ENCODE data around the gene JSRP1. TPM values are rescaled to one million over a fixed set of nuclear protein-coding genes. Genes with fewer than 3 reads are reported as not detected.

JSRP1 gene
- total RNA-seq, 8 experiments from 2014 or later = 0.43 to 2.0 (median 1.1) TPM

- Histone ChIP-seq H3K4me3 (peak overlapping the region in 1 of 5 donors; percentile 6), H3K27ac (no peak overlapping the region), H3K4me1 (replicated peaks in 1 of 2) (peaks cover 24 to 28% of the 10 kb centered on the region in 2 donors)
- WGBS, 10 experiments = 0% methylated on average over 7 of the region's 18 CpGs; no CpG with 5 or more reads in 9 of the 10 experiments
- in situ Hi-C loops (cut with MboI; ENCODE audit: low pct_unique_long_range_greater_than_20kb in 2 of 9, low sequenced_read_pairs in 9 of 9, unreplicated experiment in 9 of 9) = no loop called here
- peak in 4 of 8 experiments; percentile 2 to 19 (median 12) for ATAC-seq (replicated peaks in 6 of 8)
Measured at GRCh38 chr19:2252797-2253105, 3.5 kb downstream of the JSRP1 start.

- ATAC-seq (replicated peaks in 6 of 8) = peak in 1 of 8 experiments; percentile 2
- Histone ChIP-seq H3K4me3 (no peak overlapping the region), H3K27ac (no peak overlapping the region), H3K4me1 (replicated peaks in 1 of 2) (peaks cover 24 to 28% of the 10 kb centered on the region in 2 donors)
- in situ Hi-C loops (cut with MboI; ENCODE audit: low pct_unique_long_range_greater_than_20kb in 2 of 9, low sequenced_read_pairs in 9 of 9, unreplicated experiment in 9 of 9) = no loop called here
- WGBS, 10 experiments = 5 to 100% (median 11%) methylated on average over 2 to 30 of the region's 74 CpGs; no CpG with 5 or more reads in 6 of the 10 experiments
Measured at GRCh38 chr19:2252055-2252796, 4.0 kb downstream of the JSRP1 start.

- Histone ChIP-seq H3K4me1 (replicated peaks in 1 of 2) (peaks cover 24 to 28% of the 10 kb centered on the region in 2 donors), H3K4me3 (no peak overlapping the region), H3K27ac (no peak overlapping the region)
- peak in 6 of 8 experiments; percentile 1 to 11 (median 6) for ATAC-seq (replicated peaks in 6 of 8)
- in situ Hi-C loops (cut with MboI; ENCODE audit: low pct_unique_long_range_greater_than_20kb in 2 of 9, low sequenced_read_pairs in 9 of 9, unreplicated experiment in 9 of 9) = no loop called here
- 3 to 95% (median 21%) methylated on average over 2 to 15 of the region's 125 CpGs; no CpG with 5 or more reads in 5 of the 10 experiments for WGBS, 10 experiments
Measured at GRCh38 chr19:2251106-2252054, 4.8 kb downstream of the JSRP1 start.

GRCh38 chr19:2250766-2251105, 5.5 kb downstream of the JSRP1 start:
- Histone ChIP-seq H3K27ac (no peak overlapping the region), H3K4me1 (replicated peaks in 1 of 2) (peaks cover 24 to 28% of the 10 kb centered on the region in 2 donors), H3K4me3 (no peak overlapping the region)
- WGBS, 10 experiments = 3% methylated on average over 6 of the region's 40 CpGs; no CpG with 5 or more reads in 9 of the 10 experiments
- in situ Hi-C loops (cut with MboI; ENCODE audit: low pct_unique_long_range_greater_than_20kb in 2 of 9, low sequenced_read_pairs in 9 of 9, unreplicated experiment in 9 of 9) = no loop called here
- peak in 3 of 8 experiments; percentile 1 for ATAC-seq (replicated peaks in 6 of 8)

GRCh38 chr19:2249880-2250765, 6.1 kb downstream of the JSRP1 start:
- ATAC-seq (replicated peaks in 6 of 8) = peak in 6 of 8 experiments; percentile 3 to 21 (median 8)
- Histone ChIP-seq H3K4me1 (replicated peaks in 1 of 2) (peaks cover 24 to 25% of the 10 kb centered on the region in 2 donors), H3K27ac (no peak overlapping the region), H3K4me3 (no peak overlapping the region)
- 13 to 100% (median 39%) methylated on average over 2 to 8 of the region's 43 CpGs; no CpG with 5 or more reads in 5 of the 10 experiments for WGBS, 10 experiments
- in situ Hi-C loops (cut with MboI; ENCODE audit: low pct_unique_long_range_greater_than_20kb in 2 of 9, low sequenced_read_pairs in 9 of 9, unreplicated experiment in 9 of 9) = no loop called here

GRCh38 chr19:2249010-2249866, 7.0 kb downstream of the JSRP1 start, which contains the start of gene AMH:
AMH (plus strand) TSS chr19:2249323; CDS start chr19:2249333, 10 bp downstream.
- no peak within 1 kb of the TSS for H3K4me3 ChIP-seq
- in situ Hi-C loops (cut with MboI; ENCODE audit: low pct_unique_long_range_greater_than_20kb in 2 of 9, low sequenced_read_pairs in 9 of 9, unreplicated experiment in 9 of 9) = no loop called here
- ATAC-seq (replicated peaks in 6 of 8) = peak in 3 of 8 experiments; percentile 2 to 11 (median 9)
- peaks cover 23 to 24% of the 10 kb centered on the region in 2 donors for H3K4me1 ChIP-seq (replicated peaks in 1 of 2)
- WGBS, 10 experiments = 79% methylated on average over 7 of the region's 27 CpGs; no CpG with 5 or more reads in 9 of the 10 experiments
- H3K27ac ChIP-seq = no peak within 1 kb of the TSS

GRCh38 chr19:2248136-2249009, 7.8 kb downstream of the JSRP1 start:
- no peak overlapping the region for H3K4me3 ChIP-seq
- ATAC-seq (replicated peaks in 6 of 8) = peak in 2 of 8 experiments; percentile 1
- H3K4me1 ChIP-seq (replicated peaks in 1 of 2) = peaks cover 17 to 18% of the 10 kb centered on the region in 2 donors
- H3K27ac ChIP-seq = no peak overlapping the region
- in situ Hi-C loops (cut with MboI; ENCODE audit: low pct_unique_long_range_greater_than_20kb in 2 of 9, low sequenced_read_pairs in 9 of 9, unreplicated experiment in 9 of 9) = no loop called here
- no CpG with 5 or more reads among the region's 21 CpGs for WGBS, 10 experiments

- no peak overlapping the region for H3K4me3 ChIP-seq
- 92 to 93% methylated on average over 2 to 3 of the region's 28 CpGs; no CpG with 5 or more reads in 8 of the 10 experiments for WGBS, 10 experiments
- in situ Hi-C loops (cut with MboI; ENCODE audit: low pct_unique_long_range_greater_than_20kb in 2 of 9, low sequenced_read_pairs in 9 of 9, unreplicated experiment in 9 of 9) = no loop called here
- H3K27ac ChIP-seq = no peak overlapping the region
- ATAC-seq (replicated peaks in 6 of 8) = no peak
- peaks cover 9 to 10% of the 10 kb centered on the region in 2 donors for H3K4me1 ChIP-seq (replicated peaks in 1 of 2)
Measured at GRCh38 chr19:2247433-2248101, 8.7 kb downstream of the JSRP1 start.

- in situ Hi-C loops (cut with MboI; ENCODE audit: low pct_unique_long_range_greater_than_20kb in 2 of 9, low sequenced_read_pairs in 9 of 9, unreplicated experiment in 9 of 9) = no loop called here
- no CpG with 5 or more reads among the region's 26 CpGs for WGBS, 10 experiments
- Histone ChIP-seq H3K4me1 (replicated peaks in 1 of 2) (peaks cover 6% of the 10 kb centered on the region in 2 donors), H3K27ac (no peak overlapping the region), H3K4me3 (no peak overlapping the region)
- ATAC-seq (replicated peaks in 6 of 8) = peak in 6 of 8 experiments; percentile 2 to 12 (median 6)
Measured at GRCh38 chr19:2246801-2247361, 9.3 kb downstream of the JSRP1 start.

GRCh38 chr19:2246014-2246620, 10.1 kb downstream of the JSRP1 start:
- in situ Hi-C loops (cut with MboI; ENCODE audit: low pct_unique_long_range_greater_than_20kb in 2 of 9, low sequenced_read_pairs in 9 of 9, unreplicated experiment in 9 of 9) = no loop called here
- no peak overlapping the region for H3K27ac ChIP-seq
- H3K4me1 ChIP-seq (replicated peaks in 1 of 2) = peaks cover 4 to 7% of the 10 kb centered on the region in 2 donors
- no peak for ATAC-seq (replicated peaks in 6 of 8)
- H3K4me3 ChIP-seq = no peak overlapping the region
- 90 to 100% (median 100%) methylated on average over 2 to 12 of the region's 25 CpGs; no CpG with 5 or more reads in 4 of the 10 experiments for WGBS, 10 experiments
